Mammary epithelial cell (primary cell): Measurements from ENCODE around the gene TSPAN15.

ENCODE experiments used
- EZH2 ChIP-seq: IDR thresholded peaks from 2 replicates; pipeline ENCODE4 v1.6.1; 2012; ENCODE audit warnings: low read length, inconsistent platforms, borderline replicate concordance
- TF ChIP-seq, protein P1 (sequence below), 2 donors: IDR thresholded peaks in 1 of 2; conservative IDR thresholded peaks in 1 of 2; 2 replicates each; pipeline ENCODE4 v1.5.1; 2011 to 2012; ENCODE audit warnings: inconsistent platforms in 2 of 2, low read length in 2 of 2, mild to moderate bottlenecking in 2 of 2, control low read depth in 1 of 2, low read depth in 1 of 2; ENCODE audit not compliant: insufficient read depth in 1 of 2; ENCODE audit errors: extremely low read depth in 1 of 2

DNA sequence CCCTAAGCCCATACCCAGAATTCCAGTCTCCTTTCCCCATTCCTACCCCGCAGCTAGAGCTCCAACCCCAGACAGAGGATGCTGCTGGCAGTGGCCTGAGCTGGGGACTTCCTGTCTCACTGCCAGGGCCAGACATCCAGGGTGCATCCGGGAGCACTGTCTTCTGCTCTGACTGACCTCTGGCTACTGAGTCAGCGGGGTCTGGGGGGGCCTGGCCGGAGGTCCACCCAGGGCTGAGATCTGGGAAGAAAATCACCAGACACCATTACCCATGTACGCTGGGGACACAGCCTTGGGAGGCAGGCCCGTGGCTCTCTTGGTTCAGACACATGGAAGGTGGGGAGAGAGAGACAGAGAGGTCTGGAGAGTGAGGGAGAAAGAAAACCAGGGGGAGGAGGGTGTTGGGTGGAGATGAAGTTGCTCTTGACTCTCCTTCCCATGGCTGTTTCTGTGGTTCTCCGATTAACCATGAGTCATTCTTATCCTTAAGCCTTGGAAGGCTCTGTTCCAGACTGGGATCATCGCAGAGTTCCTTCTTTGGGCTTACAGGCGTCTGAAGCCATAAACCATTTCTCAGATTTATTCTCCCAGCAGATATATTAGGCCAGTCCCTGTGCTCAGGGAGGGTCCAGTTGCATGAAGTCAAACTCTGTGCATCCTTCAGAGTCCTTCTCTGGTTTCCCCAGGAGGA, 23.6 kb downstream of the TSPAN15 start:
- no peak for TF ChIP-seq EZH2
- TF ChIP-seq, protein P1, sequence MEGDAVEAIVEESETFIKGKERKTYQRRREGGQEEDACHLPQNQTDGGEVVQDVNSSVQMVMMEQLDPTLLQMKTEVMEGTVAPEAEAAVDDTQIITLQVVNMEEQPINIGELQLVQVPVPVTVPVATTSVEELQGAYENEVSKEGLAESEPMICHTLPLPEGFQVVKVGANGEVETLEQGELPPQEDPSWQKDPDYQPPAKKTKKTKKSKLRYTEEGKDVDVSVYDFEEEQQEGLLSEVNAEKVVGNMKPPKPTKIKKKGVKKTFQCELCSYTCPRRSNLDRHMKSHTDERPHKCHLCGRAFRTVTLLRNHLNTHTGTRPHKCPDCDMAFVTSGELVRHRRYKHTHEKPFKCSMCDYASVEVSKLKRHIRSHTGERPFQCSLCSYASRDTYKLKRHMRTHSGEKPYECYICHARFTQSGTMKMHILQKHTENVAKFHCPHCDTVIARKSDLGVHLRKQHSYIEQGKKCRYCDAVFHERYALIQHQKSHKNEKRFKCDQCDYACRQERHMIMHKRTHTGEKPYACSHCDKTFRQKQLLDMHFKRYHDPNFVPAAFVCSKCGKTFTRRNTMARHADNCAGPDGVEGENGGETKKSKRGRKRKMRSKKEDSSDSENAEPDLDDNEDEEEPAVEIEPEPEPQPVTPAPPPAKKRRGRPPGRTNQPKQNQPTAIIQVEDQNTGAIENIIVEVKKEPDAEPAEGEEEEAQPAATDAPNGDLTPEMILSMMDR (conservative IDR thresholded peaks at IDR 0.05 in 1 of 2, IDR thresholded peaks at IDR 0.05 in 1 of 2; ENCODE audit: extremely low read depth in 1 of 2, insufficient read depth in 1 of 2, low read depth in 1 of 2, low read length in 2 of 2): no peak
